Activated CD4-positive, alpha-beta T cell treated with anti-CD3 and anti-CD28 coated beads, Interleukin-2, amount 10 ng/mL, durations not matched to agents 7 days and 5 days (primary cell): Measurements from ENCODE around the gene RALGAPB. TPM values are rescaled to one million over a fixed set of nuclear protein-coding genes. Genes with fewer than 3 reads are reported as not detected.
"Not testable (repeated sequence)": the region's sequence is repeated elsewhere in the genome, so short reads cannot be mapped to it uniquely, and the experiment has no call there.

Source experiments
- CTCF ChIA-PET: fragments of 350-600 bp; sonication (Branson Sonifier 250); formaldehyde crosslinking; loops from one replicate; lab custom pipeline; 2021; ENCODE audit warnings: antibody characterized with exemption; lab: Charles Lee
- POLR2A ChIA-PET: fragments of 350-600 bp; sonication (Branson Sonifier 250); formaldehyde crosslinking; loops from one replicate; lab custom pipeline; 2021; ENCODE audit warnings: antibody characterized with exemption; lab: Charles Lee
- DNase-seq: peaks from one replicate; pipeline ENCODE4 v3.0.0-alpha.2; 2020
- H3K27ac Mint-ChIP-seq: one replicate; pipeline ENCODE4 v1.8.0; 2021; ENCODE audit warnings: mild to moderate bottlenecking, moderate library complexity, mixed read lengths
- H3K27me3 Mint-ChIP-seq: one replicate; pipeline ENCODE4 v1.8.0; 2021; ENCODE audit warnings: mixed read lengths
- H3K36me3 Mint-ChIP-seq: one replicate; pipeline ENCODE4 v1.8.0; 2021; ENCODE audit warnings: low read depth, mixed read lengths
- H3K4me1 Mint-ChIP-seq: one replicate; pipeline ENCODE4 v1.8.0; 2021; ENCODE audit warnings: mixed read lengths
- H3K4me3 Mint-ChIP-seq: one replicate; pipeline ENCODE4 v1.8.0; 2021; ENCODE audit warnings: mild to moderate bottlenecking, moderate library complexity, mixed read lengths
- H3K9me3 Mint-ChIP-seq: one replicate; pipeline ENCODE4 v1.8.0; 2021; ENCODE audit warnings: mixed read lengths
- total RNA-seq, 2 experiments: library from RNA; stranded (reverse); gene quantifications; one replicate each; pipeline ENCODE4 v1.2.3, GENCODE V29; 2021

The RALGAPB gene
- total RNA-seq, 2 experiments from 2014 or later: 31.1 to 36.7 TPM

DNA sequence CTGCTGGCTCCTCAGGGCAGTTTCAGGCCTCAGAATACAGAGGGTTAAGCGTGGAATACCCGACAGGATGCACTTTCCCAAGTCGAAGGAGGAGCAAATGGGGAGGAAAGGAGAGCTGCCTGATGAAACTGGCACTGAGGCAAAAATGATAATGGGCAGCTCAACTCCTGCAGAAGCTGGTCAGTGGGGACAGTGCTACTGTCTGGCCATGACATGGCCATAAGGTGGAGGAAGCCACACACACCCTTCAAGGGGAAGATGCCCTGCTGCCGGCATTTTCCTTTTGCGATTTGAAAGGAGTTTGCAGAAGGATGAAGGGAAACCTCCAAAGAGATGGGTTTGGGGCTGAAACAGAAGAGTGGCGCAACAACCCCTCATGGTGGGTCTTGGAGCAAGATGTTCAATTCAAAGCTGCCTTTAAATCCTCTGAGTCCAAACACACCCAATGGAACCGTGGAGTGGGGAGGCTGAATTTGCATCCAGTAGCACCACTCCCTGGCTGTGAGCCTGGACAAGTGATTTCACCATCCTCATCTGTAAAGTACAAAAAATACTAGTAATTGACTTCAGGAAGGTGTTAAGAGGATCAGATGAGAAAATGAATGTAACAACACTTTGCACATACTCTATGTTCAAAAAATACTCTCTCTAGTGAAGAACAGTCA is 111.6 kb downstream of the RALGAPB start:
- no peak for DNase-seq
- Mint-ChIP-seq H3K4me3 (no peak overlapping the region), H3K27ac (no peak overlapping the region), H3K27me3 (peaks cover 2% of the 10 kb centered on the region), H3K9me3 (no peaks in the 10 kb centered on the region), H3K4me1 (no peaks in the 10 kb centered on the region), H3K36me3 (no peaks in the 10 kb centered on the region)
- CTCF ChIA-PET: no interaction called here
- POLR2A ChIA-PET: no interaction called here

DNA sequence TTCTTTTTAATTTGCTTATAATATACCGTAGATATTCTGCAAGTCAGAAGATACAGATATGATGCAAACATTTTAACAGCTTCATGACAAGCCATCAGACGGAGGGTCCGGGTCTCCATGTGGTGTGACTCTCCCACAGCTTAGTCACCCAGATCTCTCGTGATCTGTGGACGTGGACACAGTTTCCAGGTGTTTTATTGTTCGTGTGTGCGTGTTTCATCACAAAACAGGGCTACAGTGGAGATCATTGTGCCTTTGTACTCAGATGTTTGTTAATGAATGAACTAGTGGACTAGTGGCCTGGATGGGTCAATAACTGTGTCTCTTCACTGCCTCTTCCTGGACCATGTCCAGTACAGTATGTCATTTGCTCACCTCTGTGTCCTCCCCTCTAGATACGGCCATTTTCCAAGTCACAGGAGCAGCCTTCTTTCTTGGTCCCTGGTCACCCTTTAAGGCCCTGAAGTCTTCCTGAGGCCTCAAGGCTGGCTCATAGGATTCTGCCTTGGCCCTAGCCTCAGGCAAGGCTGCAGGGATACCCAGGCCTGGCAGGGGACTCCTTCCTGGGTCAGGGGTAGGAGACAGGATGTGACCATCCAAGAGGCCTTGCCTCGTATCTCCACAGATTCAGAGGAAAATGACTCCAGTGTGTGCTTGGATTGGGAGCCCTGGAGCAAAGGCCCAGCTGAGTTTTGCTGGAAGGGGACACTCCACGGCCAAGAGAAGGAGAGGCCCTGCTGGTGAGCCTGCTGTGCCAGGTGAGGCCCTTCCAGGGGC is 112.9 kb downstream of the RALGAPB start:
- Mint-ChIP-seq H3K4me3 (no peak overlapping the region), H3K27ac (no peak overlapping the region), H3K36me3 (no peaks in the 10 kb centered on the region), H3K4me1 (no peaks in the 10 kb centered on the region), H3K9me3 (no peaks in the 10 kb centered on the region), H3K27me3 (peaks cover 2% of the 10 kb centered on the region)
- no peak for DNase-seq
- POLR2A ChIA-PET: no interaction called here
- CTCF ChIA-PET: no interaction called here

DNA sequence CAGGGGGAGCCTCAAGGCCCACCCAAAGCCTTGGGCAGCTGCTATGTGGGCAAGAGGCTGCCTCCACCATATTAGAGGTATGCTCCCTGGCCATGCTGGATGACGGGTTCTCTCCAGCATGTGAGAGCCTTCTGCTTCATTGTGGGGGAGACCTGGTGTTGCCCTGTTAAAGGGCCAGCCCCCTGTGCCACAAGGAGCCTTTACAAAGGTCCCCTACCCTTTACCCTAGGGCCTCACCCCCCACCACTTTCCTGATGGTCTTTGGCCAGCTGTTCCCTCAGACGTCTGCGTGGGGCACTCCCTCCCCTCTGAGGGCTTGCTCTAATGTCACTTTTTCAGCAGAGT is 113.5 kb downstream of the RALGAPB start:
- H3K27ac Mint-ChIP-seq: no peak overlapping the region
- no peaks in the 10 kb centered on the region for H3K9me3 Mint-ChIP-seq
- CTCF ChIA-PET: no interaction called here
- POLR2A ChIA-PET: no interaction called here
- DNase-seq: no peak
- no peaks in the 10 kb centered on the region for H3K4me1 Mint-ChIP-seq
- no peak overlapping the region for H3K4me3 Mint-ChIP-seq
- no peaks in the 10 kb centered on the region for H3K36me3 Mint-ChIP-seq
- peaks cover 2% of the 10 kb centered on the region for H3K27me3 Mint-ChIP-seq

DNA sequence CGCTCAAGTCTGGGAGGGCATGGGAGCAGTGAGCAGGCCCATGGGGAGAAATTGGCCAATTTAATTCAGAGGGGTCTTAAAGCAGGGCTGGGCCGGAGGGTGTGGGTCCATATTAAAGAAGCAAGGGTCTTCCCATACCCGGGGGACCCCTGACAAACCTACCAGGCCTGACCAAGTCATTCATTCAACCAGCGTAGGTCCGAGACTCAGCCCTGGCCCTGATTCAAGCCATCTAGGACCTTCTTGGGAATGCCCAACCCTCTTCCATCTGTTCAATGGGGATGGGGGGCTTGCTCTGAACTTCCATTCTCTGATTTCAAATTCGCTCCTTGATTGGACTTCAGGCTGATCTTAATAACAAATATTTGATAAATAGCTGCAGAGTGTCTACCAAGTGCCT is 115.7 kb downstream of the RALGAPB start:
- Mint-ChIP-seq H3K36me3 (no peaks in the 10 kb centered on the region), H3K27me3 (peaks cover 2% of the 10 kb centered on the region), H3K27ac (no peak overlapping the region), H3K4me3 (no peak overlapping the region), H3K4me1 (no peaks in the 10 kb centered on the region), H3K9me3 (no peaks in the 10 kb centered on the region)
- no peak for DNase-seq
- ChIA-PET CTCF (no interaction called here), POLR2A (no interaction called here)

GRCh38 chr20:38589351-38589750 is 116.7 kb downstream of the RALGAPB start:
- CTCF ChIA-PET: no interaction called here
- H3K4me3 Mint-ChIP-seq: no peak overlapping the region
- no peaks in the 10 kb centered on the region for H3K36me3 Mint-ChIP-seq
- no peak for DNase-seq
- H3K4me1 Mint-ChIP-seq: no peaks in the 10 kb centered on the region
- no peaks in the 10 kb centered on the region for H3K9me3 Mint-ChIP-seq
- H3K27me3 Mint-ChIP-seq: peaks cover under 1% of the 10 kb centered on the region
- POLR2A ChIA-PET: interaction anchor here (0.7 kb wide), 1 partner anchor 228 kb away, joined by 3 read pairs; no protein-coding TSS in a partner anchor
- H3K27ac Mint-ChIP-seq: no peak overlapping the region

DNA sequence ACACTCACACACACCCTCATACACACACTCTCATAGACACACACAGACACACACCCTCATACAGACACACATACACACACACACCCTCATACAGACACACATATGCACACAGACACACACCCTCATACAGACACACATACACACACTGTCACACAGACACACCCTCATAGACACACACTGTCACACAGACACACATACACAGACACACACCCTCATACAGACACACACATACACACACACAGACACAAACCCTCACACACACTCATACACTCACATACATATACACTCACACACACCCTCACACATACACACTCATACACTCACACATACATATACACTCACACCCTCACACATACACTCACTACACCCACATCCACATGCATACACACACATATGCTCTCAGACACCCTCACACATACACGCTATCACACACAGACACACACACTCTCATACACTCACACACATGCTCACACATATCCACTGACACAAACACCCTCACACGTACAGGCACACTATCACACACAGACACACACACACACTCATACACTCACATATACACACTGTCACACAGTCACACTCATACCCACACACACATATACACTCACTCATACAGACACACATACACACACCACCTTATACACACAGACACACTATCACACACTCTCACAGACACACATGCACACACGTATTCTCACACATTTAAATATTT is 117.5 kb downstream of the RALGAPB start:
- DNase-seq: no peak
- no peaks in the 10 kb centered on the region for H3K9me3 Mint-ChIP-seq
- no peak overlapping the region for H3K4me3 Mint-ChIP-seq
- no peaks in the 10 kb centered on the region for H3K27me3 Mint-ChIP-seq
- H3K36me3 Mint-ChIP-seq: no peaks in the 10 kb centered on the region
- ChIA-PET POLR2A (no interaction called here), CTCF (no interaction called here)
- H3K4me1 Mint-ChIP-seq: no peaks in the 10 kb centered on the region
- H3K27ac Mint-ChIP-seq: no peak overlapping the region

DNA sequence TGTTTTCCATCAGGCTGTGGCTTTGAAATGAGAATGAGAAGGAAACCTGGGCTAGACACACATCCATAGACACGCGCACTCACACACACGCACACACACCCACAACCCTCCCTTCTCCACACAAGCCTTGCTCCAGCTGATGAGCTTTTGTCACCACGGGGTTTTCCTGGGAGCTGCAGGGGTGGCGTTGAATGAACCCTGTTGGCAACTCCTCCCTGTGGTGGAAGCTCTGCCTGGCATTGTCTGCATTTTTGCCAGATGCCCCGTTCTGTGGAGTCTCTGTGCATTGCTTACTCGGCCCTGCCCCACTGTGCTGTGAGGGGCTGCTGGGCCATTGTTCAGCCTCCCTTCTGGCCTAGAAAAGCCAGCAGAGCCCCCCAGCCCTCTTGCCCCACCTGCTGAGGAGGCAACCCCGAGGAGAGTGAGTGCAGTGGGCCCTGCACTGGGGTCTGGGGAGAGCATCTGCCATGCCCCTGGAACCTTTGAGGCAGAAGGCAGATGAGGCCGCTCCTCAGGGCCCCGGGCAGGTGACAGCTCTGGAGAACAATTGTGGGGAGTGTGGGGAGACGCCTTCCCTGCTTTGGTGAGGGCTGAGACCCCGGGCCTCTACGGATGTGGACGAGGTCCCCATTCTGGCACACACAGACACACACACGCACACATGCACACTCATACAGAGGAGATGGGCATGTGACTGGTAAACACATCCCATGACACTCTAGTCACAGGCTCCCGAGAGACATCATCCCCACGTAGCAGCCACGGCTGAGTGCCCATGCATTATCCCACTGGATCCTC is 118.2 kb downstream of the RALGAPB start:
- Mint-ChIP-seq H3K27me3 (no peaks in the 10 kb centered on the region), H3K27ac (no peak overlapping the region), H3K4me3 (no peak overlapping the region), H3K4me1 (no peaks in the 10 kb centered on the region), H3K9me3 (no peaks in the 10 kb centered on the region), H3K36me3 (no peaks in the 10 kb centered on the region)
- DNase-seq: no peak
- POLR2A ChIA-PET: no interaction called here
- CTCF ChIA-PET: no interaction called here

GRCh38 chr20:38591474-38592410 is 119.1 kb downstream of the RALGAPB start:
- H3K4me3 Mint-ChIP-seq: no peak overlapping the region
- no peaks in the 10 kb centered on the region for H3K4me1 Mint-ChIP-seq
- no peak for DNase-seq
- H3K36me3 Mint-ChIP-seq: no peaks in the 10 kb centered on the region
- no peaks in the 10 kb centered on the region for H3K27me3 Mint-ChIP-seq
- H3K27ac Mint-ChIP-seq: no peak overlapping the region
- ChIA-PET CTCF (no interaction called here), POLR2A (no interaction called here)
- H3K9me3 Mint-ChIP-seq: no peaks in the 10 kb centered on the region

DNA sequence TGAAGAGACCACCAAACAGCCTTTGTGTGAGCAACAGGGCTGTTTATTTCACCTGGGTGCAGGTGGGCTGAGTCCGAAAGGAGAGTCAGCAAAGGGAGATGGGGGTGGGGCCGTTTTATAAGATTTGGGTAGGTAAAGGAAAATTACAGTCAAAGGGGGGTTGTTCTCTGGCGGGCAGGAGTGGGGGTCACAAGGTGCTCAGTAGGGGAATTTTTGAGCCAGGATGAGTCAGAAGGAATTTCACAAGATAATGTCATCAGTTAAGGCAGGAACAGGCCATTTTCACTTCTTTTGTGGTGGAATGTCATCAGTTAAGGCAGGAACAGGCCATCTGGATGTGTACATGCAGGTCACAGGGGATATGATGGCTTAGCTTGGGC is 119.8 kb downstream of the RALGAPB start:
- H3K27ac Mint-ChIP-seq, POLR2A ChIA-PET, DNase-seq, CTCF ChIA-PET, H3K4me3 Mint-ChIP-seq, H3K27me3 Mint-ChIP-seq, H3K4me1 Mint-ChIP-seq, H3K36me3 Mint-ChIP-seq, H3K9me3 Mint-ChIP-seq: not testable (repeated sequence)

GRCh38 chr20:38594281-38594680 is 121.6 kb downstream of the RALGAPB start:
- CTCF ChIA-PET, POLR2A ChIA-PET, H3K4me1 Mint-ChIP-seq, H3K27ac Mint-ChIP-seq, H3K4me3 Mint-ChIP-seq, H3K9me3 Mint-ChIP-seq, DNase-seq, H3K36me3 Mint-ChIP-seq: not testable (repeated sequence)
- peaks cover 11% of the 10 kb centered on the region for H3K27me3 Mint-ChIP-seq

- peaks cover 18% of the 10 kb centered on the region for H3K27me3 Mint-ChIP-seq
- H3K9me3 Mint-ChIP-seq, CTCF ChIA-PET, POLR2A ChIA-PET, H3K4me1 Mint-ChIP-seq, H3K4me3 Mint-ChIP-seq, DNase-seq, H3K27ac Mint-ChIP-seq, H3K36me3 Mint-ChIP-seq: not testable (repeated sequence)
These were observed 123.2 kb downstream of the RALGAPB start for GRCh38 chr20:38595886-38596285.

- Mint-ChIP-seq H3K9me3 (no peaks in the 10 kb centered on the region), H3K36me3 (no peaks in the 10 kb centered on the region), H3K27ac (no peak overlapping the region), H3K27me3 (peaks cover 48% of the 10 kb centered on the region), H3K4me3 (no peak overlapping the region), H3K4me1 (peaks cover 8% of the 10 kb centered on the region)
- ChIA-PET POLR2A (no interaction called here), CTCF (no interaction called here)
- DNase-seq: no peak
These were observed 126.8 kb downstream of the RALGAPB start for GRCh38 chr20:38599410-38599882.
